ENCODE measurements around the gene EHD4. TPM values are rescaled to one million over a fixed set of nuclear protein-coding genes. Genes with fewer than 3 reads are reported as not detected.

The EHD4 gene
- total RNA-seq, 4 donors from 2014 or later, result 30.5 to 88.6 (median 37.8) TPM

DNA sequence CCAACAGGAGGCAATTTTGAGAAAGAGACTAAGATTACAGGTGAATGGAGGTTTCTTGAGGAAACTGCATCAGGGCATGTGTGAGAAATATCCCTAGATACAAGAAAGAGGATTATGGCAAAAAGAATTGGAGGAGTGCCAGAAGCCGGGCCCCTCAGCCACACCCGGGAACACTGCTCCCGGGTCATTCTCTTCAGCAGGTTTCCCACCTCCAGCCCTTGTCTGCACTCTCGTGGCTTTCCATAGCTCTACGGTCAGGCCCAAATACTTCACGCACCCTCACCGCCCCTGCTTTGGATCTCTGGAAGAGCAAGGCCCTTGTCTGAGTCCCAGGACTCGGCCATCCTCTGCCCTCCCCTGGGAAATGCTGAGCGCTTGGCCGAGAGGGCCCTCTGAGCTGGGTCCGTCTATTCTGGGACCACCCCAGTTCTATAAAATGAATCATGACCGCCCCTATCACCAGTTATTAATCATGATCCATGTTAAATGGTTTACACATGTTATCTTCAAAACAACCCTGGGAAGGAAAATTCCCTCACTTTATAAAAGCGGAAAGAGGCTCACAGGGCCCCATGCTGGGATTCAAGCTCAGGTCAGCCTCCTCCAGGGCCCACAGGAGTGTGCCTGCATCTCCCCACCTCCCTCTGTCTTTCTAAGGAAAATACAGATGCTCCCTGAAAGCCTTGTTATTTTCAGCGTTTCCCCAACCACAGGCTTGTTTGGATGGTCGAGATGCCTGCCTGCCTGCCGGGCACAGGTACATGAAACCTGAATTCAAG lies 39.7 kb downstream of the EHD4 start:
- no peak for DNase-seq (ENCODE audit: low spot score)
- TF ChIP-seq, protein P1, sequence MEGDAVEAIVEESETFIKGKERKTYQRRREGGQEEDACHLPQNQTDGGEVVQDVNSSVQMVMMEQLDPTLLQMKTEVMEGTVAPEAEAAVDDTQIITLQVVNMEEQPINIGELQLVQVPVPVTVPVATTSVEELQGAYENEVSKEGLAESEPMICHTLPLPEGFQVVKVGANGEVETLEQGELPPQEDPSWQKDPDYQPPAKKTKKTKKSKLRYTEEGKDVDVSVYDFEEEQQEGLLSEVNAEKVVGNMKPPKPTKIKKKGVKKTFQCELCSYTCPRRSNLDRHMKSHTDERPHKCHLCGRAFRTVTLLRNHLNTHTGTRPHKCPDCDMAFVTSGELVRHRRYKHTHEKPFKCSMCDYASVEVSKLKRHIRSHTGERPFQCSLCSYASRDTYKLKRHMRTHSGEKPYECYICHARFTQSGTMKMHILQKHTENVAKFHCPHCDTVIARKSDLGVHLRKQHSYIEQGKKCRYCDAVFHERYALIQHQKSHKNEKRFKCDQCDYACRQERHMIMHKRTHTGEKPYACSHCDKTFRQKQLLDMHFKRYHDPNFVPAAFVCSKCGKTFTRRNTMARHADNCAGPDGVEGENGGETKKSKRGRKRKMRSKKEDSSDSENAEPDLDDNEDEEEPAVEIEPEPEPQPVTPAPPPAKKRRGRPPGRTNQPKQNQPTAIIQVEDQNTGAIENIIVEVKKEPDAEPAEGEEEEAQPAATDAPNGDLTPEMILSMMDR (IDR thresholded peaks at IDR 0.05), result no peak
- no peak for ATAC-seq (ENCODE audit: low FRiP score)

DNA sequence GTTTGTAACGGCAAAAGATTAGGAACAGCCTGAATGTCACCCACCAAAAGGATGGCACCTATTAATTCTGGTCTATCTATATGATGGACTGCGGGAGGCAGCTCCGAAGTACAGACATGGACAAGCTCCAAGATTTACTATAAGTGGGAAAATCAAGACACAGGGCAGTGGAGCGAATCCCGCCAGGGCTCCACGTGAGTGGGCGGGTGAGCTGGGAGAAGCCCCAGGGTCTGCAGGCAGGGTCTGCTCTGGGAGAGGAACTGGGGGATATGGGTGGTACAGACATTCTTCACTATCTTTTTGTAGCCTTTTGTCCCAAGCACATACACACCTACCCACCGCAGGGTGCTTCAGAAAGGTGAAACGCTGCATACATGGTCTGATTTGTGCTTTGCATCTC lies 40.3 kb downstream of the EHD4 start:
- TF ChIP-seq, protein P1 (IDR thresholded peaks at IDR 0.05), result no peak
- ATAC-seq (ENCODE audit: low FRiP score) (no peak), DNase-seq (ENCODE audit: low spot score) (no peak)

DNA sequence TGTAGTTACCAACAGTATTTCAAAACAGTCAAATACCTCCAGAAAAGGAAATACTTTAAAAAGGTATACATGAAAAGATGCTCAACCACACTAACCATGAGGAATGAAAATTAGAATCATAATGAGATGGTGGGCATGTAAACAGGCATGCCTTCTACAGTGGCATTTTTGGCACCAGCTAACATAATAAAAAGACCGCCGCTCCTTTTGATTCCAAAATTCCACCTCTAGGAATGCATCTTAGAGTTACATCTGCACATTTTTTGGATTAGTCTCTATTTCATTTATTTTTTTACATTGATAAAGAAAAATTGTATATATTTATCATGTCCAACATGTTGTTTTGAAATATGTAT lies 41.5 kb downstream of the EHD4 start:
- DNase-seq (ENCODE audit: low spot score) (no peak), ATAC-seq (ENCODE audit: low FRiP score) (no peak)
- TF ChIP-seq, protein P1 (IDR thresholded peaks at IDR 0.05), result no peak

- TF ChIP-seq, protein P1 (IDR thresholded peaks at IDR 0.05), result no peak
- ATAC-seq (ENCODE audit: low FRiP score) (peak; percentile 87), DNase-seq (ENCODE audit: low spot score) (no peak)
These were observed 42.0 kb downstream of the EHD4 start for GRCh38 chr15:41930221-41930866.

DNA sequence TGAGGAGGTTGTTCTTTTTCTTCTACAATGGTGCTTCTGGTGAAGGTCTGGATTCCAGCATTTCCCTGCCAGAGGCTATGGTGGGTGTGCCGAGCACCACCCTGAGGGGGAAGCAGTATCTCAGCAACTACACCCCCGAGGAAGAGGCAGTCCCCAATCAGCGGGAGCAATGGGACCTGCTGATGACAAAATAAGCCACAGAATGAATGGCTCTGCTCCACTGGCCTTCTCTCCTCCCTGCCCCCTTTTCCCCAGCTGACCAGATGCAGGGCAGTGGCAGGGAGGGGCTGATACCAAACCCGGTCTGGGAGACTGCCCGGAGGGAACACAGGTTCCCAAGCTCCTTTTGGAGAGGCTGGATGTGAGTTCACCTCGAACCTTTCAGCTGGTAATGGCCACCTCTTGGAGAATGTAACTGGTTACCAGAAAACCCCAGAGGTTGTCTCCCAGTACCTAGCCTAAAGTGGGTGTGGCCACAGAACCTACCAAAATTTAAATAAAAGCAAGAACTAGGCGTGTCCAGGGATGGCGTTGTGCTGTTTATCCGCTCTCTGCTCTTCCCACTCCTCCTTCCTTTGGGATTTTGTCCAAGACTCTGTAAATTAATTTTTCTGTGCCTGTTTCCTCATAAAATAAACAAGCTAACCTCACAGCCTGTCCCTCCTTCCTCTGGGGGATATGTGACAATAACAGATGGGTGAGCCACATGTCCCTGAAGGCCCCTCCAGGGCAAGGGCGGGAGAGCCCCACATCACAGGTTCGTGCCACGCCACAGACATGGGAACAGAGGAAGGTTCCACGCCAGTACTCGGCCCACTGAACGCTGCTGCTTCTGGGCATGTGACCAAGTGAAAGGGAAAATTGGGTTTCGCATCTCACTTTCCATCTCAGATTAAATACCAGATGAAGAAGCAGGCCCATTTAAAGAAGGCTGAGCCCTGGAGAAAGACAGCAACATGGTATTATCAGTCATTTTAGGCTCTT lies 43.4 kb downstream of the EHD4 start:
- TF ChIP-seq, protein P1 (IDR thresholded peaks at IDR 0.05), result no peak
- no peak for ATAC-seq (ENCODE audit: low FRiP score)
- no peak for DNase-seq (ENCODE audit: low spot score)

DNA sequence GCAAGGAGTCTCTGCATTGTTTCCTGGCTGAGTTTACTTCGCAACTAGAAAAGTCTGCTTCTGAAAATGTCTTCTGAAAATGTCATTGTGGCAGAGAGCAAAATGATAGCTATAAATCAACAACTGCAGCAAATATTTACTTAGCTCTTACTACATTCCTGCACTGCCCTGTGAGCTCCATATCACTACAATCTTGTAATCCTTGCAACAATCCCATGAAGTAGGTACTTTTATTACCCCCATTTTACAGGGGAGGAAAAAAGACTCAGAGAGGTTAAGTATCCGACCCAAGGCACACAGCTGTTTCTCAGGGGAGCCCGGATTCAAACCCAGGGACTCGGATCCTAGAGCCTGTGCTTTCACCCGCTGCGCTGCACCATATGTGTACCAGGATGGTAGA lies 44.3 kb downstream of the EHD4 start:
- DNase-seq (ENCODE audit: low spot score) (no peak), ATAC-seq (ENCODE audit: low FRiP score) (no peak)
- TF ChIP-seq, protein P1 (IDR thresholded peaks at IDR 0.05), result no peak
